ENCODE measurements around the gene PPP2R3A.
"Not testable (repeated sequence)": the region's sequence is repeated elsewhere in the genome, so short reads cannot be mapped to it uniquely, and the experiment has no call there.

PPP2R3A gene

GRCh38 chr3:136168236-136168635 is 202.7 kb downstream of the PPP2R3A start:
- not testable (repeated sequence) for H3K9me3 ChIP-seq (ENCODE audit: control insufficient read depth in 2 of 2, low read length in 2 of 2); H3K4me3 ChIP-seq (ENCODE audit: low read length in 2 of 2); H3K27me3 ChIP-seq (ENCODE audit: control insufficient read depth in 2 of 2, insufficient read depth in 2 of 2, low read length in 2 of 2); H3K27ac ChIP-seq (ENCODE audit: low read depth in 2 of 2, low read length in 2 of 2); H3K9ac ChIP-seq (ENCODE audit: low read depth in 1 of 2, low read length in 2 of 2); H3K36me3 ChIP-seq (ENCODE audit: control insufficient read depth in 2 of 2, insufficient read depth in 2 of 2, low read length in 2 of 2); H3K4me1 ChIP-seq (ENCODE audit: control insufficient read depth in 2 of 2, insufficient read depth in 2 of 2, low read length in 2 of 2)

- H3K27ac ChIP-seq (ENCODE audit: low read depth in 2 of 2, low read length in 2 of 2): no peak overlapping the region
- H3K36me3 ChIP-seq (ENCODE audit: control insufficient read depth in 2 of 2, insufficient read depth in 2 of 2, low read length in 2 of 2): no peaks in the 10 kb centered on the region
- no peak overlapping the region for H3K9ac ChIP-seq (ENCODE audit: low read depth in 1 of 2, low read length in 2 of 2)
- H3K27me3 ChIP-seq (ENCODE audit: control insufficient read depth in 2 of 2, insufficient read depth in 2 of 2, low read length in 2 of 2): no peaks in the 10 kb centered on the region
- H3K4me1 ChIP-seq (ENCODE audit: control insufficient read depth in 2 of 2, insufficient read depth in 2 of 2, low read length in 2 of 2): peaks cover 0 to 10% of the 10 kb centered on the region in 2 donors
- H3K9me3 ChIP-seq (ENCODE audit: control insufficient read depth in 2 of 2, low read length in 2 of 2): no peaks in the 10 kb centered on the region
- H3K4me3 ChIP-seq (ENCODE audit: low read length in 2 of 2): no peak overlapping the region
These were observed 205.6 kb downstream of the PPP2R3A start for GRCh38 chr3:136171097-136171542.

- Histone ChIP-seq H3K27me3 (ENCODE audit: control insufficient read depth in 2 of 2, insufficient read depth in 2 of 2, low read length in 2 of 2) (no peaks in the 10 kb centered on the region), H3K9me3 (ENCODE audit: control insufficient read depth in 2 of 2, low read length in 2 of 2) (no peaks in the 10 kb centered on the region), H3K36me3 (ENCODE audit: control insufficient read depth in 2 of 2, insufficient read depth in 2 of 2, low read length in 2 of 2) (no peaks in the 10 kb centered on the region), H3K4me1 (ENCODE audit: control insufficient read depth in 2 of 2, insufficient read depth in 2 of 2, low read length in 2 of 2) (peaks cover 0 to 17% of the 10 kb centered on the region in 2 donors), H3K4me3 (ENCODE audit: low read length in 2 of 2) (no peak overlapping the region), H3K9ac (ENCODE audit: low read depth in 1 of 2, low read length in 2 of 2) (no peak overlapping the region), H3K27ac (ENCODE audit: low read depth in 2 of 2, low read length in 2 of 2) (no peak overlapping the region)
These were observed 208.5 kb downstream of the PPP2R3A start for GRCh38 chr3:136173939-136174490.

GRCh38 chr3:136177876-136178275 is 212.3 kb downstream of the PPP2R3A start:
- Histone ChIP-seq H3K27me3 (ENCODE audit: control insufficient read depth in 2 of 2, insufficient read depth in 2 of 2, low read length in 2 of 2) (no peaks in the 10 kb centered on the region), H3K9me3 (ENCODE audit: control insufficient read depth in 2 of 2, low read length in 2 of 2) (no peaks in the 10 kb centered on the region), H3K4me1 (ENCODE audit: control insufficient read depth in 2 of 2, insufficient read depth in 2 of 2, low read length in 2 of 2) (peaks cover 10 to 27% of the 10 kb centered on the region in 2 donors), H3K36me3 (ENCODE audit: control insufficient read depth in 2 of 2, insufficient read depth in 2 of 2, low read length in 2 of 2) (no peaks in the 10 kb centered on the region), H3K27ac (ENCODE audit: low read depth in 2 of 2, low read length in 2 of 2) (no peak overlapping the region), H3K9ac (ENCODE audit: low read depth in 1 of 2, low read length in 2 of 2) (no peak overlapping the region), H3K4me3 (ENCODE audit: low read length in 2 of 2) (no peak overlapping the region)

- no peaks in the 10 kb centered on the region for H3K27me3 ChIP-seq (ENCODE audit: control insufficient read depth in 2 of 2, insufficient read depth in 2 of 2, low read length in 2 of 2)
- no peak overlapping the region for H3K27ac ChIP-seq (ENCODE audit: low read depth in 2 of 2, low read length in 2 of 2)
- no peaks in the 10 kb centered on the region for H3K9me3 ChIP-seq (ENCODE audit: control insufficient read depth in 2 of 2, low read length in 2 of 2)
- H3K4me1 ChIP-seq (ENCODE audit: control insufficient read depth in 2 of 2, insufficient read depth in 2 of 2, low read length in 2 of 2): peaks cover 21 to 24% of the 10 kb centered on the region in 2 donors
- no peaks in the 10 kb centered on the region for H3K36me3 ChIP-seq (ENCODE audit: control insufficient read depth in 2 of 2, insufficient read depth in 2 of 2, low read length in 2 of 2)
- H3K9ac ChIP-seq (ENCODE audit: low read depth in 1 of 2, low read length in 2 of 2): no peak overlapping the region
- H3K4me3 ChIP-seq (ENCODE audit: low read length in 2 of 2): no peak overlapping the region
These were observed 216.2 kb downstream of the PPP2R3A start for GRCh38 chr3:136181741-136182140.

- H3K9ac ChIP-seq (ENCODE audit: low read depth in 1 of 2, low read length in 2 of 2): no peak overlapping the region
- no peak overlapping the region for H3K4me3 ChIP-seq (ENCODE audit: low read length in 2 of 2)
- H3K9me3 ChIP-seq (ENCODE audit: control insufficient read depth in 2 of 2, low read length in 2 of 2): no peaks in the 10 kb centered on the region
- peaks cover 22 to 26% of the 10 kb centered on the region in 2 donors for H3K4me1 ChIP-seq (ENCODE audit: control insufficient read depth in 2 of 2, insufficient read depth in 2 of 2, low read length in 2 of 2)
- H3K27ac ChIP-seq (ENCODE audit: low read depth in 2 of 2, low read length in 2 of 2): no peak overlapping the region
- H3K27me3 ChIP-seq (ENCODE audit: control insufficient read depth in 2 of 2, insufficient read depth in 2 of 2, low read length in 2 of 2): no peaks in the 10 kb centered on the region
- no peaks in the 10 kb centered on the region for H3K36me3 ChIP-seq (ENCODE audit: control insufficient read depth in 2 of 2, insufficient read depth in 2 of 2, low read length in 2 of 2)
These were observed 219.2 kb downstream of the PPP2R3A start for GRCh38 chr3:136184703-136185102.

GRCh38 chr3:136186344-136186743 is 220.8 kb downstream of the PPP2R3A start:
- Histone ChIP-seq H3K9me3 (ENCODE audit: control insufficient read depth in 2 of 2, low read length in 2 of 2) (no peaks in the 10 kb centered on the region), H3K27ac (ENCODE audit: low read depth in 2 of 2, low read length in 2 of 2) (peak overlapping the region in 1 of 2 donors; percentile 7), H3K36me3 (ENCODE audit: control insufficient read depth in 2 of 2, insufficient read depth in 2 of 2, low read length in 2 of 2) (no peaks in the 10 kb centered on the region), H3K9ac (ENCODE audit: low read depth in 1 of 2, low read length in 2 of 2) (no peak overlapping the region), H3K4me1 (ENCODE audit: control insufficient read depth in 2 of 2, insufficient read depth in 2 of 2, low read length in 2 of 2) (peaks cover 24 to 27% of the 10 kb centered on the region in 2 donors), H3K4me3 (ENCODE audit: low read length in 2 of 2) (no peak overlapping the region), H3K27me3 (ENCODE audit: control insufficient read depth in 2 of 2, insufficient read depth in 2 of 2, low read length in 2 of 2) (no peaks in the 10 kb centered on the region)

- Histone ChIP-seq H3K4me1 (ENCODE audit: control insufficient read depth in 2 of 2, insufficient read depth in 2 of 2, low read length in 2 of 2) (peaks cover 22 to 27% of the 10 kb centered on the region in 2 donors), H3K9me3 (ENCODE audit: control insufficient read depth in 2 of 2, low read length in 2 of 2) (no peaks in the 10 kb centered on the region), H3K36me3 (ENCODE audit: control insufficient read depth in 2 of 2, insufficient read depth in 2 of 2, low read length in 2 of 2) (no peaks in the 10 kb centered on the region), H3K27me3 (ENCODE audit: control insufficient read depth in 2 of 2, insufficient read depth in 2 of 2, low read length in 2 of 2) (no peaks in the 10 kb centered on the region), H3K27ac (ENCODE audit: low read depth in 2 of 2, low read length in 2 of 2) (no peak overlapping the region), H3K9ac (ENCODE audit: low read depth in 1 of 2, low read length in 2 of 2) (no peak overlapping the region), H3K4me3 (ENCODE audit: low read length in 2 of 2) (no peak overlapping the region)
These were observed 221.3 kb downstream of the PPP2R3A start for GRCh38 chr3:136186846-136187245.

- no peak overlapping the region for H3K27ac ChIP-seq (ENCODE audit: low read depth in 2 of 2, low read length in 2 of 2)
- H3K9ac ChIP-seq (ENCODE audit: low read depth in 1 of 2, low read length in 2 of 2): no peak overlapping the region
- no peaks in the 10 kb centered on the region for H3K36me3 ChIP-seq (ENCODE audit: control insufficient read depth in 2 of 2, insufficient read depth in 2 of 2, low read length in 2 of 2)
- no peaks in the 10 kb centered on the region for H3K27me3 ChIP-seq (ENCODE audit: control insufficient read depth in 2 of 2, insufficient read depth in 2 of 2, low read length in 2 of 2)
- H3K9me3 ChIP-seq (ENCODE audit: control insufficient read depth in 2 of 2, low read length in 2 of 2): no peaks in the 10 kb centered on the region
- no peak overlapping the region for H3K4me3 ChIP-seq (ENCODE audit: low read length in 2 of 2)
- peaks cover 23% of the 10 kb centered on the region in 2 donors for H3K4me1 ChIP-seq (ENCODE audit: control insufficient read depth in 2 of 2, insufficient read depth in 2 of 2, low read length in 2 of 2)
These were observed 222.3 kb downstream of the PPP2R3A start for GRCh38 chr3:136187868-136188267.

- Histone ChIP-seq H3K27ac (ENCODE audit: low read depth in 2 of 2, low read length in 2 of 2) (no peak overlapping the region), H3K9me3 (ENCODE audit: control insufficient read depth in 2 of 2, low read length in 2 of 2) (no peaks in the 10 kb centered on the region), H3K36me3 (ENCODE audit: control insufficient read depth in 2 of 2, insufficient read depth in 2 of 2, low read length in 2 of 2) (no peaks in the 10 kb centered on the region), H3K4me1 (ENCODE audit: control insufficient read depth in 2 of 2, insufficient read depth in 2 of 2, low read length in 2 of 2) (peaks cover 23 to 28% of the 10 kb centered on the region in 2 donors), H3K9ac (ENCODE audit: low read depth in 1 of 2, low read length in 2 of 2) (no peak overlapping the region), H3K4me3 (ENCODE audit: low read length in 2 of 2) (no peak overlapping the region), H3K27me3 (ENCODE audit: control insufficient read depth in 2 of 2, insufficient read depth in 2 of 2, low read length in 2 of 2) (no peaks in the 10 kb centered on the region)
These were observed 223.5 kb downstream of the PPP2R3A start for GRCh38 chr3:136189043-136189442.

All from mucosa of rectum (tissue), 2 donors.